Measurements from ENCODE around the gene TACC2.

TACC2 gene

GRCh38 chr10:122258136-122259074 lies 269.4 kb downstream of the TACC2 start:
- no peak for DNase-seq

GRCh38 chr10:122259075-122259466 lies 270.1 kb downstream of the TACC2 start:
- DNase-seq: no peak

GRCh38 chr10:122261584-122261983 lies 272.6 kb downstream of the TACC2 start:
- DNase-seq: no peak

GRCh38 chr10:122263971-122264370 lies 275.0 kb downstream of the TACC2 start:
- no peak for DNase-seq

- no peak for DNase-seq
Observed at GRCh38 chr10:122264436-122264835, 275.5 kb downstream of the TACC2 start.

- DNase-seq: no peak
Observed at GRCh38 chr10:122264931-122265330, 276.0 kb downstream of the TACC2 start.

GRCh38 chr10:122265896-122266295 lies 276.9 kb downstream of the TACC2 start:
- DNase-seq: no peak

GRCh38 chr10:122267849-122268737 lies 279.1 kb downstream of the TACC2 start:
- no peak for DNase-seq

GRCh38 chr10:122269059-122269687 lies 280.2 kb downstream of the TACC2 start:
- no peak for DNase-seq

GRCh38 chr10:122271076-122271475 lies 282.1 kb downstream of the TACC2 start, which contains the start of gene BTBD16:
Gene BTBD16, plus strand, starts transcription at chr10:122271296. Its CDS starts 3,786 bp downstream, at chr10:122275082.
- DNase-seq: no peak

- DNase-seq: no peak
Observed at GRCh38 chr10:122273966-122274545, 285.1 kb downstream of the TACC2 start.

GRCh38 chr10:122276611-122277208 lies 287.7 kb downstream of the TACC2 start:
- DNase-seq: no peak

GRCh38 chr10:122277526-122278136 lies 288.7 kb downstream of the TACC2 start:
- no peak for DNase-seq

GRCh38 chr10:122279725-122280141 lies 290.8 kb downstream of the TACC2 start:
- no peak for DNase-seq

- no peak for DNase-seq
Observed at GRCh38 chr10:122280156-122280555, 291.2 kb downstream of the TACC2 start.

- no peak for DNase-seq
Observed at GRCh38 chr10:122281018-122281626, 292.2 kb downstream of the TACC2 start.

- no peak for DNase-seq
Observed at GRCh38 chr10:122281751-122282150, 292.8 kb downstream of the TACC2 start.

- DNase-seq: no peak
Observed at GRCh38 chr10:122282253-122282671, 293.3 kb downstream of the TACC2 start.

GRCh38 chr10:122282909-122283308 lies 293.9 kb downstream of the TACC2 start:
- no peak for DNase-seq

GRCh38 chr10:122285506-122286444 lies 296.8 kb downstream of the TACC2 start:
- DNase-seq: no peak
